Subcutaneous abdominal adipose tissue (tissue), 5 donors: ENCODE results near the gene ADAMTS8.

Experiments used
- H3K27ac ChIP-seq: one replicate; pipeline ENCODE4 v1.7.0; 2013; ENCODE audit warnings: low read depth, mild to moderate bottlenecking, inconsistent platforms, low read length, moderate library complexity
- H3K27me3 ChIP-seq, 5 donors: one replicate each; pipeline ENCODE4 v1.7.0; 2013; ENCODE audit warnings: low read length in 5 of 5, inconsistent platforms in 1 of 5; ENCODE audit not compliant: control insufficient read depth in 5 of 5, insufficient read depth in 4 of 5
- H3K36me3 ChIP-seq, 5 donors: one replicate each; pipeline ENCODE4 v1.7.0; 2013; ENCODE audit warnings: low read length in 5 of 5; ENCODE audit not compliant: control insufficient read depth in 5 of 5, insufficient read depth in 5 of 5
- H3K4me1 ChIP-seq, 5 donors: one replicate each; pipeline ENCODE4 v1.7.0; 2013; ENCODE audit warnings: low read length in 5 of 5, mild to moderate bottlenecking in 3 of 5, moderate library complexity in 1 of 5; ENCODE audit not compliant: control insufficient read depth in 5 of 5, insufficient read depth in 5 of 5
- H3K4me3 ChIP-seq, 5 donors: one replicate each; pipeline ENCODE4 v1.7.0; 2013; ENCODE audit warnings: low read length in 5 of 5, low read depth in 1 of 5
- H3K9ac ChIP-seq, 5 donors: one replicate each; pipeline ENCODE4 v1.7.0; 2013; ENCODE audit warnings: low read length in 5 of 5, mild to moderate bottlenecking in 4 of 5, moderate library complexity in 3 of 5
- H3K9me3 ChIP-seq, 5 donors: one replicate each; pipeline ENCODE4 v1.7.0; 2013; ENCODE audit warnings: low read length in 5 of 5; ENCODE audit not compliant: control insufficient read depth in 5 of 5
- donor health status: healthy.
- donor health status: healthy.
- donor health status: healthy.
- donor health status: healthy.
- donor health status: healthy.

Gene ADAMTS8, protein sequence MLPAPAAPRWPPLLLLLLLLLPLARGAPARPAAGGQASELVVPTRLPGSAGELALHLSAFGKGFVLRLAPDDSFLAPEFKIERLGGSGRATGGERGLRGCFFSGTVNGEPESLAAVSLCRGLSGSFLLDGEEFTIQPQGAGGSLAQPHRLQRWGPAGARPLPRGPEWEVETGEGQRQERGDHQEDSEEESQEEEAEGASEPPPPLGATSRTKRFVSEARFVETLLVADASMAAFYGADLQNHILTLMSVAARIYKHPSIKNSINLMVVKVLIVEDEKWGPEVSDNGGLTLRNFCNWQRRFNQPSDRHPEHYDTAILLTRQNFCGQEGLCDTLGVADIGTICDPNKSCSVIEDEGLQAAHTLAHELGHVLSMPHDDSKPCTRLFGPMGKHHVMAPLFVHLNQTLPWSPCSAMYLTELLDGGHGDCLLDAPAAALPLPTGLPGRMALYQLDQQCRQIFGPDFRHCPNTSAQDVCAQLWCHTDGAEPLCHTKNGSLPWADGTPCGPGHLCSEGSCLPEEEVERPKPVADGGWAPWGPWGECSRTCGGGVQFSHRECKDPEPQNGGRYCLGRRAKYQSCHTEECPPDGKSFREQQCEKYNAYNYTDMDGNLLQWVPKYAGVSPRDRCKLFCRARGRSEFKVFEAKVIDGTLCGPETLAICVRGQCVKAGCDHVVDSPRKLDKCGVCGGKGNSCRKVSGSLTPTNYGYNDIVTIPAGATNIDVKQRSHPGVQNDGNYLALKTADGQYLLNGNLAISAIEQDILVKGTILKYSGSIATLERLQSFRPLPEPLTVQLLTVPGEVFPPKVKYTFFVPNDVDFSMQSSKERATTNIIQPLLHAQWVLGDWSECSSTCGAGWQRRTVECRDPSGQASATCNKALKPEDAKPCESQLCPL

DNA sequence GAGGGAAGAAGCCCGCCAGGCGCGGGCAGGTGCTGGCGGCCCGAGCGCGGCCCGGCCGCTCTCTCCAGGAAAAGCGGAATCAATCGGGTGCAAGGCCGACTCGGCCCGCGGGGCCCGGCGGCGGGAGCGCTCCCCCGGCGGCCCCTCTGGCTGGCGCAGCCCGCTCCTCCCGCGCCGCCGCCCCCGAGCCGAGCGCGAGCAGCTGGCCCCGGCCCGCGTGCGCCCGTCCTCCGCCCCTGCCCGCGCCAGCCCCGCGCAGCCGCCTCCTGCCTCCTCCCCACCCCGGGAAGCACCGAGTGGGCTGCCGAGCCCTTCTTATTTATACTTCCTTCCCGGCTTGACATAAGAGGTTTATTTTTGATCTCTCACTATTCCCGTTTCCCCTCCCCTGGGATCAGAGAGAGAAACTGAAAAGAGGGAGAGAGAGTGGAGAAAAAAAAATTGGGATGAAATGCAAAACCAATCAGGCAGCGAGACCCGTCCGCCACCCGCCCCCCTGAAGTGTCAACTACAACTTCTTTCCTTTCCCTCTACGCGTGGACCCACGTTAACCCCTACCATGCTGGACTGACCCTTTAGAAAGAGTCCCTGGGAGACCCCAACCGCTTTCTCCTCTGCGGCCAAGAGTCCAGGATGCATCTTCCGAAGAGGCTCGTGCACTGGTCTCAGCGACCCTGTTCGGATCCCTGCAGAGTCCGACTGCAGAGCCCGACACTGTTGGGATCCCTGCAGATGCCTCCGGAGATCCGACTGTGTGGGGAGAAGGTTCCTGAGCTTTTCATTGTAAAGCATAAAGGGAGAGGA, at the start of gene ADAMTS8:
Gene ADAMTS8, minus strand, starts transcription at position 294 of the 804 bp plus-strand sequence. CDS start 323 bp downstream, outside the sequence.
- H3K9ac ChIP-seq, result no peak within 1 kb of the TSS
- H3K27ac ChIP-seq, result no peak within 1 kb of the TSS
- H3K36me3 ChIP-seq, result no peaks in the 10 kb centered on the region
- H3K4me1 ChIP-seq, result peaks cover 0 to 26% (median 16%) of the 10 kb centered on the region in 5 donors
- peaks cover 22 to 53% (median 45%) of the 10 kb centered on the region in 5 donors for H3K27me3 ChIP-seq
- no peaks in the 10 kb centered on the region for H3K9me3 ChIP-seq
- H3K4me3 ChIP-seq, result peak within 1 kb of the TSS; percentile 10 to 54 (median 45)

DNA sequence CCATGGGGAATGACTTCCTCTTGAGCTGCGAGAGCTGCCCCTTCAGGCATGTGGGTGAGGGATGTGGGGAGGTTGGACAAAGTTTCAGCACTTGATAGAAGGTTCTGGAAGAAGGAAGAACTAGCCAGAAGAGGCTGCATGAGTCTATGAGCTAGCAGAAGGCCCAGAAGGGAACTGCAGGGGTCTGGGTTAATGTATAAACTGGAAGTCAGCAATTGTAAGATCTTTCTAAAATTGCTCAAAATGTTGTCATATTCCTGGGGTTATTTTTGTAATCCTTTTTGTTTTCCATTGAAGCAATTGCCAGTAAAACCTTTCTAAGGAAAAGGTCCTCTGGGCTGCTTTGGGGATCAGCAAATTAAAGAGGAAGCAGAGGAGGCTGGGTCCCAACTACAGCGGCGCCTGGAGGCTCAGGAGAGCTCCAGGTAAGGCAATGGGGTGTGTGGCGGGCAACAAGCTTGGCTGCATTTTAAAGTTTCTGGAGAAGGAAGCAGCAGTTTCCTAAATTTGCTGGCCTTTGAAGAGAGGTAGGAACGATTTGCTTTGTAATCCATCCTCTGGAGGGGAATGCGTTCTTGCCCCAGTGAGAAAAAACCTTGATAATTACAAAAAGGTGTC, 49.3 kb upstream of the ADAMTS8 start:
- Histone ChIP-seq H3K36me3 (peaks cover 0 to 43% (median 38%) of the 10 kb centered on the region in 5 donors), H3K9ac (peak overlapping the region in 3 of 5 donors; percentile 9 to 68 (median 37)), H3K27ac (peak overlapping the region; percentile 98), H3K4me1 (peaks cover 18 to 58% (median 42%) of the 10 kb centered on the region in 5 donors), H3K27me3 (no peaks in the 10 kb centered on the region), H3K4me3 (no peak overlapping the region), H3K9me3 (no peaks in the 10 kb centered on the region)

DNA sequence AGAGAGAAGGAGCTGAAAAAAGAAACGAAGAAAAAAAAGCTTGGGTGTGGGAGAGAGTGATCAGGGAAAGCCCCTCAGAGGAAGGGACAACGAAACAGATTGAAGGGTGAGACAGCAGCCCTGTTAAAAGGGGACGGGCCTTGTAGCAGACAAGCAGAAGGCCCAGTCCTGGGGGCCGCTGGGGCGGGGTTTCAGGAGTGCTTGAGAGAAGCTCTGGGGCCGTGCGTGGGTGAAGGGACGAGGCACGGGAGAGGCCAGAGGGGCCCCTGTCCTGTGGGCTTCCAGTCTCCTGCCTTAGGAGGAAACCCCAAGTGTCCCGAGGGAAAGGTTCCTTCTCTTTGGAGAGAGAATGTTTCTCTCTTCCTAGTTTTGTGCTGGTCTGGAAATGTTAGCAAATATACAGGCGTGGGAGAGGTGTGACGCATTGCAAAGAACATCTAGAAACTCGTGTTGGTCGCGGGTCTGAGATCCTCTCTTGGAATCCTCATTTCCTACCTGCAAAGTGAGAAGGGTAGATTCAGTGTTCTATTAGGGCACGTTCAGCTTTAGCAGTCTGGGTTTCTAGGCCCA, 48.6 kb upstream of the ADAMTS8 start:
- Histone ChIP-seq H3K4me1 (peaks cover 18 to 58% (median 42%) of the 10 kb centered on the region in 5 donors), H3K27me3 (no peaks in the 10 kb centered on the region), H3K9ac (peak overlapping the region in 4 of 5 donors; percentile 4 to 68 (median 36)), H3K36me3 (peaks cover 0 to 50% (median 45%) of the 10 kb centered on the region in 5 donors), H3K27ac (peak overlapping the region; percentile 98), H3K4me3 (no peak overlapping the region), H3K9me3 (no peaks in the 10 kb centered on the region)

DNA sequence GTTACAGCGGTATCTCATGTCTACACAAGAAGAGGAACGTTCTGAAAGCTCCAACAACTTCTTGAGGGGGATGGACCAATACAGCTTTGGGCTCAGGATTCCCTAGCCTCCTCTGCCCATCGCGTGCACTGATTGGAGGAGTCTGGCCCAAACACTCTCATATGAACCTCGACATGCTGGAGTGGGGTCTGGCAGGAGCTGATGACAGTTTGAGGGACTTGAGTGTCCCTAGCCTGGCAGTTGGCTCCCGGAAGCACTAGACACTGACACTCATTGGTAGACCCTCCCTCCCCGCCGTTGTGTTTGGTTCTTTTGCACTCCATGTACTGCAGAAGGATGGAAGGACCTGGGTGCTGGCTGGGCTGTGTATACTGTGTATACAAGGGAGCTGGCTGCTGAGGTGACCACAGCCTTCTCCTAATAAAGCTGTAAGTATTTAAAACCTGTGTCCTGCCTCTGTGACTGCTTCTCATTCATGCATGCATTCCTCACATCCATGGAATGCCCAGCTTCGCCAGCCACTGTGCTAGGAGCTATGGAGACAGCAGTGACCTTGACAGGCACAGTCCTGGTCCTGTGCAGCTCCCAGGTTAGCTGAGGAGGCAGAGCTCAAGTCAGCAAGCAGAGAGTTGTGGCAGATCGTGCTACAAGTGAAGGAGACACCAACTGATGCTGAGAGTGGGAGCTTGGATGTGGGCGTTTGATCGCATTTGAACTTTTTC, 48.0 kb upstream of the ADAMTS8 start:
- H3K27me3 ChIP-seq, result no peaks in the 10 kb centered on the region
- H3K27ac ChIP-seq, result peak overlapping the region; percentile 98
- H3K9me3 ChIP-seq, result no peaks in the 10 kb centered on the region
- no peak overlapping the region for H3K4me3 ChIP-seq
- H3K4me1 ChIP-seq, result peaks cover 18 to 58% (median 42%) of the 10 kb centered on the region in 5 donors
- peaks cover 0 to 56% (median 52%) of the 10 kb centered on the region in 5 donors for H3K36me3 ChIP-seq
- H3K9ac ChIP-seq, result peak overlapping the region in 4 of 5 donors; percentile 4 to 68 (median 36)

DNA sequence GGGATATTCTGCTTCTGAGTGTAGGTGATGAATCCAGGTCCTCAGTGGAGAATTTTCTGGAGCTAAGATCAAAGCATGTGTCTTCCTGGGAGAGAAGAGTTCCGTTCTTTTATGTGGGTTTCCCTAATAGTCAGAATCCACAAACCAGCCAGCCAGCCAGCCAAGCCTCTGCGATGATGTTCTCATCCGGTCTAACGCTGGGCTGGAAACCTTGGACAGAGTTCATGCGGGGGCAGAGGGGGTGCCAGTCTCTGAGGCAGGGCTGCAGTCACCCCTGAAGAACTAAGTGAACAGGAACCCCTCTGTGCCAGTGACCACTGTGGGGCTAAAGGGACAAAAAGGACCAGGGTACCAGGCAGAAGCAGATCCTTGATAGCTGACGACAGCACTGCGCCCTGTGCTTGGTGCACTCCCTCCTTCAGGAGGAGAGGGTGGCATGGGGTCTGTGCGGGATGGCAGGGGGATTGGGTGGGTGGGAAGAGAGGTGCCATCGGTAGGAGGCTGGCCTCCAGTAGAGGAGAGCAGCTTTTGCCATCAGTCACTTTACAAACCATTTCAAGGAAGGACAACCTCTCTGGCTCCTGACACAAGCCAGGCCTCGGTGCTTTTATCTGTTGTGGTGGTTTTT, 47.1 kb upstream of the ADAMTS8 start:
- Histone ChIP-seq H3K9me3 (no peaks in the 10 kb centered on the region), H3K9ac (peak overlapping the region in 1 of 5 donors; percentile 39), H3K36me3 (peaks cover 0 to 64% (median 60%) of the 10 kb centered on the region in 5 donors), H3K27ac (peak overlapping the region; percentile 98), H3K27me3 (no peaks in the 10 kb centered on the region), H3K4me3 (no peak overlapping the region), H3K4me1 (peaks cover 18 to 57% (median 42%) of the 10 kb centered on the region in 5 donors)

DNA sequence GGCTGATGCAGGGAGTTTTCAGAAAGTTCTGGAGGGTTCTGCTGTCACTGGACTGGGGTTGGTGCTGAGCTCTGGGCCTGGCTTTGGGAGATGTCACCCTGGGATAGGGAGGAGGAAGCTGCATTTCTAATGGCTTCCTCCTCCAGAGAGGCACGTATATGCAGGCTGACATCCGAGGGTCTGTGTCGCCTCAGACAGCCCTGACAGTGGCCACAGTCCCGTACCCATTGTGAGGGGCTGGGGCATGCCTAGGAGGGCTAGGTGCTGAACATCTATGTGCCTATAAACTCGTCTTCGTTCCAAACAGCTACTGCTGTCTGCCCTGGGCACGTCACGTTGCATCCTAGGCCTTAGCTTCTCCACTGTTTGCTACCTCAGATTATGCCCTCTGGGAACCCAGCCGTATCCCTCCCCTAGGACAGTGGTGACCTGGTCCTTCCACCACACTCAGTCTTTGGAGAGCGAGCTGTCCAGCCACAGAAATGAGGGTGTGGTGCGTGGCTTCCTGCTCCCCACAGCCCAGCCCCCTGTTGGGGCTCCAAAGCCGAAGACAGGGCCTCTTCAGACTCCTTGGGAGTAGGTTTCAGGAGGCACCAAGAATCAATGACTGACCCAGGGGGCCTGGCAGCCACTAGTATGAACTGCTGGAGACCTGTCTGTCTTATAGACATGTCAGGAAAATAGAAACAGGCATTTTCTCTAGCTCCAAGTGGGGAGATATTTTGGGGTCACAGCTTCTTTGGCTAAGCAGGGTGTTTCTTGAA, 46.4 kb upstream of the ADAMTS8 start:
- H3K27ac ChIP-seq, result peak overlapping the region; percentile 30
- peaks cover 16 to 50% (median 38%) of the 10 kb centered on the region in 5 donors for H3K4me1 ChIP-seq
- H3K36me3 ChIP-seq, result peaks cover 0 to 69% (median 63%) of the 10 kb centered on the region in 5 donors
- H3K27me3 ChIP-seq, result no peaks in the 10 kb centered on the region
- H3K4me3 ChIP-seq, result no peak overlapping the region
- H3K9me3 ChIP-seq, result no peaks in the 10 kb centered on the region
- H3K9ac ChIP-seq, result peak overlapping the region in 2 of 5 donors; percentile 24 to 39

DNA sequence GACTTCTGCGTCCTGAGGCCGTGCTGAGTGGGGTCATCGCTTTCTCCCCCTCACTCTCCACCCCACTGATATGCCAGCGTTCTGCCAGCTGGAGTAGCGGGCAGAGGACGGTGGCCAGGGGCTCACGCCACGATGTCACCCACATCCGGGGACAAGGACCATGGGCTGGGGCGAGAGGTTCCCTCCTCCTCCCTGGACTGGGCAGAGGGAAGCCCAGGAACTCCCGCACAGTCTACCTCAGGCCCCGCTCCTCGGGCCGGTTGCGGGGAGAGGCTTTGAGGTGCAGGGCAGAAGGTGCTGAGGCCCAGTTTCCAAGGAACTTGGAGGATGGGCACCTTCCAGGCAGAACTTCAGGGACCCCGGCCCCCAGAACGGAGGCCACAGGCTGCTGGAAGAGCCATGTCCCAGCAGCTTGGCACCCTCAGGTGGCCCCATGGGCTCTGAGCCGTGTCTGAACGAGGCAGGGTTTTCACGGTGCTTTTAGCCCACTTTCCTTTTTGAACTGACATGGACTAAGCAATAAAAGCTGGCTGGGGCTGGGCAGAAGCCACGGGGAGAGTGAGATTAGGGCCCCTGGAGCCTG, 45.5 kb upstream of the ADAMTS8 start:
- Histone ChIP-seq H3K4me1 (peaks cover 16 to 40% (median 30%) of the 10 kb centered on the region in 5 donors), H3K27ac (no peak overlapping the region), H3K4me3 (no peak overlapping the region), H3K9me3 (no peaks in the 10 kb centered on the region), H3K27me3 (no peaks in the 10 kb centered on the region), H3K9ac (no peak overlapping the region), H3K36me3 (peaks cover 0 to 74% (median 66%) of the 10 kb centered on the region in 5 donors)
